HG02763 (cell line): ENCODE measurements around the gene HPN.
"Not testable (repeated sequence)": the region's sequence is repeated elsewhere in the genome, so short reads cannot be mapped to it uniquely, and the experiment has no call there.

Source experiments
- ATAC-seq: cut with Tn5 transposase; IDR thresholded peaks from one replicate; pipeline ENCODE4 v1.9.1; 2021; ENCODE audit warnings: mild to moderate bottlenecking, moderate library complexity; ENCODE audit not compliant: unreplicated experiment

Gene HPN

DNA sequence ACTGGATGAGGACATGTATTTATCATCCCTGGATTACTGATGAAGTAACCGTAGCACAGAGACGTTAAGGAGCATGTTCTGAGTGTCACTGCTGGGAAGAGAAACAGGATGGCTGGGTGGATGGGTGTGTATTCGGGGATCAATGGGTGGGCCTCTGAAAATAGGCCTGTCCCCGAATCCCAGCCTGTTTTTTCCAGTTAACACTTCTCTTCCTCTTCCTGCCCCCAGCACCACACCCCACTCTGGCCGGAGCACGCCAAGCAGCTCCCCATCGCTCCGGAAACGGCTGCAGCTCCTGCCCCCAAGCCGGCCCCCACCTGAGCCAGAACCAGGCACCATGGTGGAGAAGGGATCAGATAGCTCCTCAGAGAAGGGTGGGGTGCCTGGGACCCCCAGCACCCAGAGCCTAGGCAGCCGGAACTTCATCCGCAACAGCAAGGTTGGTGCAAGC, 32.6 kb upstream of the HPN start:
- no peak for ATAC-seq

DNA sequence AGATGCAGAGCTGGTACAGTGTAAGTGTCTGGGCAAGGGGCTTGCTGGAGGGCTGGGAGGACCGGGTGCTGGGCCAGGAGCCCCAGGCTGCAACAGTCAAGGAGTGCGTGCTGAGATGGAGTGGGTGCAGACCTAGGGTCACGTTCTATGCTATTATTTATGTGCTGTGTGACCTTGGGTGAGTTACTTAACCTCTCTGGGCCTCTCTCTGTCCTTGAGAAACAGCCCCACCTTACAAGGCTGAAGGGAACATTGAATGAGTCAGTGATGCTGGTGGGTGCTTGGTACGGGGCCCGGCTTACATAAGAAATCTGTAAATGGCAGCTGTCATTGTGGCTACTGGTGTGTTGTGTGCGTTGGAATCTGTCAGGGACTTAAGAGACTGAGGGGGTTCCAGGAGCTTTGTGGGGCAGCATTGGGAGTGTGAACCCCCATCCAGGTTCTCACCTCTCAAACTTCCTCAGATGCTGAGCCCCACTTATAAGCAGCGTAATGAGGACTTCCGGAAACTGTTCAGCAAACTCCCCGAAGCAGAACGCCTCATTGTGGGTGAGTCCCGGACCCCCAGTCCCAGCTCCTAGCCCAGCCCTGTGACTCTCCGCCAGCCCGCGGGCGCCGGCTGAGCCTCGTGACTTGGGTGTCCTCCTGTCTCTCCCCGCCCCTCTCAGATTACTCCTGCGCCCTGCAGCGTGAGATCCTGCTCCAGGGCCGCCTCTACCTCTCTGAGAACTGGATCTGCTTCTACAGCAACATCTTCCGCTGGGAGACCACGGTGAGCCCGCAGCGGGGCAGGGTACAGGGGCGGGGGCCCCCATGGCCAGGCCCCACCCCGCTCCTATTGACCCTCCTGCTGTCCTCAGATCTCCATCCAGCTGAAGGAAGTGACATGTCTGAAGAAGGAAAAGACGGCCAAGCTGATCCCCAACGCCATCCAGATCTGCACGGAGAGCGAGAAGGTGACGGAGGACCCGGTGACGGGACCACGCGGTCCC, 31.8 kb upstream of the HPN start:
- ATAC-seq: no peak

DNA sequence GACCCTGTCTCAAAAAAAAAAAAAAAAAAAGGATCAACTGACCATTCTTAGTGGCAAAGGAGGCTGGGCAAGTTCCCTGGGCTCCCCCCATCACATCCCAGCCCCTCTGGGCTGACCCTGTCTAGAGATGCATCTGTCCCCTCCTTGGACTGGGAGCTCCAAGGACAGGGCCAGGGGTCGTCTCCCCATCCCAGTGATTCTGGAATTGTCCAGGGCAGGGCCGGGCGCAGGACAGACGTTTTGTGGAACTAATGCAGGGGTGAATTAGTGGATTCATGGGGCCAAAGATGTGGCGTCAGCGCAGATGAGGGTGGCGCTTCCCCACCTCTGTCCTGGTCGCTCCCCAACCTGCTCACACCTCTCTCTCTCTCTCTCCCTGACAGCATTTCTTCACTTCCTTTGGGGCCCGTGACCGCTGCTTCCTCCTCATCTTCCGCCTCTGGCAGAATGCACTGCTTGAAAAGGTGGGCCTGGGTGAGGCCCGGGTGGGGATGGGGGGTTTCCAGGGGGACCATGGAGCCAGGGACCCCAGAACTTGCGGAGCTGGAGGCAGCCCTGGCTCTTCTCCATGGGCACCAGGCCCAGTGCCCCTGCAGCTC, 30.3 kb upstream of the HPN start:
- no peak for ATAC-seq

DNA sequence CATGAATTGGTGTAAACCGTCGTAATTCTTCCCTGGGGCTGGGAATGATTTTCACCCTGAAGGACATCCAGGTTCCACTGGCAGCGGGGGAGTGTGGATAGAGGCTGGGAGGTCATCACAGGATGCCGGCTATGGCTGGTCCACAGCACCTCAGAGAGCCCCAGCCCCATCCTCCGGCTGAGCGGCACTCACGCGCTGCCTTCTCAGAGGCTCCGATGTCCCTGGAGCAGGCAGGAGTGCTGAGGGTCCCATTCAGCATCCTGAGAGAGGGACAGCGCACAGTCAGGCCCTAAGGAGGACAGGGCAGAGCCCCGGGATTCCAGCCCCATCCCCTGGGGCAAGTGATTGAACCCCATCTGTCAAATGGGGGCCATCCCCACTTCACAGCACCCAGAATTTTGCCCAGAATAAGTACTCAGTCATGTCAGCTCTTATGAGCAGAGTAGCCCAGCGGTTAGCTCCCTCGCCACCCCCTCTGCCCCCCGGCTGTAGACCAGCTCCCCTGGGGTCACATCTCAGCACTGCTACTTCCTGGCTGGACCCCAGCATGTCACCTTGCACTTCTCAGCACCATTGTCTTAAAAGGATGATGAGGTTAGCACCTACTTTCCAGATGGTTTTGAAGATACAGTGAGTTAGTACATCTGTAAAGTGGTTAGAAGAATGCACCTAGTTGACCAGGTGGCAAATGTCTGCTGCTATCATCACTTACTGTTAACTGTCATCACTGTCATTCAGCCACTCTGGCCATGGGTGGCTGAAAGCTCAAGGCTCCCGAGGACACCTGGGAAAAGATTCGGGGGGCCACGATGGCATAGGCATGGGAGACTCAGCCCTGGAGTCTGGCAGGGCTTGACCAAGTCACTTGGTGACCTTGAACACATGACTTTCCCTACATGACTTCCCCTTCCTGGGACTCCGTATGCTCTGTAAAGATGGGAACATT, 29.5 kb upstream of the HPN start:
- ATAC-seq: no peak

DNA sequence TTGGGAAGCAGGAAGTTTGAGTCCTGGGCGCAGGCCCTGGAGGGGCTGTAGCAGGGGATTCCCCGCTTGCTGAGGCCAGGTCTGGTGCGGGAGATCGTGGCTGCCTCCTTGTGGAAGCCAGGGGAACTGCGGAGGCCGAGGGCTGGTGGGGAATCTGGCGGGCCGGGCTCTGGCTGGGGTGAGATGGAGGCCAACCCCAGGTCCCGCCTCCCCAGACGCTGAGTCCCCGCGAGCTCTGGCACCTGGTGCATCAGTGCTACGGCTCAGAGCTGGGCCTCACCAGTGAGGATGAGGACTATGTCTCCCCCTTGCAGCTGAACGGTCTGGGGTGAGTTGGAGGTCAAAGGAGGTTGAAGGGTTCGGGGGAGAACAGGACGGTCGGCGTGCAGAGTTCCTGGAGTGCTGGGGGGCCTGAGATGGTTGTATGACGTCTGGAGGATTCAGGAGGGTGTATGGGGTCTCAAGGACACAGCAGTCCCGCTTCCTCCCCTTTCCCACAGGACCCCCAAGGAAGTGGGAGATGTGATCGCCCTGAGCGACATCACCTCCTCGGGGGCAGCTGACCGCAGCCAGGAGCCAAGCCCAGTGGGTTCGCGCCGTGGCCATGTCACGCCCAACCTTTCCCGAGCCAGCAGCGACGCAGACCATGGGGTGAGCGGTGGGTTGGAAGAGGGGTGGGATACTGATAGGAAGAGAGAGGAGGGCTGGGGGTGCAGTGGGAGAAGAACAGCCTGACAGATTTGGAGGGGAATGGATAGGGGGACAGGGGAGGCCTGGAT, 28.3 kb upstream of the HPN start:
- no peak for ATAC-seq

DNA sequence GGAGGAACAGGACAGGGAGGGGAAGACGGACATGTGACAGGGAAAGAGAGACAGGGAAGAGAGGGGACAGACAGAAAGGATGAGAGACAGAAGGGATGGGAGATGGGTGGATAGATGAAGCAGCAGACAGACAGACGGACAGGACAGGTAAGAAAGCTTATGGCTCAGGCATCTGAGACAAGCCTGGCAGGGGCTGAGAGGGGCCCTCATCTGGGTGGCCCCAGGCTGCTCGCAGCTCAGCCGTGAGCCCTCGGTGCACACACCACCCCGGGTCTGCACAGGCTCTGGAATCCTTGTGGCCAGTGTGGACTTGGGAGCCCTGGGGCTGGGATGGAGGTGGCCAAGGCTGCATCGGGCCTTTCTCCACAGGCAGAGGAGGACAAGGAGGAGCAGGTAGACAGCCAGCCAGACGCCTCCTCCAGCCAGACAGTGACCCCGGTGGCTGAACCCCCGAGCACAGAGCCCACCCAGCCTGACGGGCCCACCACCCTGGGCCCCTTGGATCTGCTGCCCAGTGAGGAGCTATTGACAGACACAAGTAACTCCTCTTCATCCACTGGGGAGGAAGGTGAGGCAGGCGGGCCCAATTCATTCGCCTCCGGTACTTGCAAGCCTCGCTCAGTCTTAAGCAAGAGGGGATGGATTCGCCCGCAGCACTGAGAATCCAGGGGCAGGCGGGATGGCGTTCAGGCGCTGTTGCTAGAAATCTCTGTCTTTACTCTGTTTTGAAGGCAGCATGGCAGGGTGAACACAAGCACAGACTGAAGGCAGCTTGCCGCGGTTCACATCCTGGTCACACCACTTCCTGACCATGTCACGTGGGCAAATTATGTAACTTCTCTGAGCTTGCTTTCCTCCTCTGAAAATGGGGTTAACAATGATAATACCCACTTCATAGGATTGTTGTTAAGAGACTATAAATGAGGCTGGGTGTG, 27.4 kb upstream of the HPN start:
- no peak for ATAC-seq

DNA sequence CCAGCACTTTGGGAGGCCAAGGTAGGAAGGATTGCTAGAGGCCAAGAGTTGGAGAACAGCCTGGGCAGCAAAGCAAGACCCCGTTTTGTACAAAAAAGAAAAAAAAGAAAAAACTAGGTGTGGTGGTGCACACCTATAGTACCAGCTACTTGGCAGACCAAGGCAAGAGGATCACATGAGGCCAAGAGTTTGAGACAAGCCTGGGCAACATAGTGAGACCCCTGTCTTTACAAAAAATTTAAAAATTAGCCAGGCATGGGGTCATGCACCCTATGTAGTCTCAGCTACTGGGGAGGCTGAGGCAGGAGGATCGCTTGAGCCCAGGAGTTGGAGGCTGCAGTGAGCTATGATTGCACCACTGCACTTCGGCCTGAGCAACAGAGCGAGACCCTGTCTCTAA, 26.7 kb upstream of the HPN start:
- ATAC-seq: not testable (repeated sequence)

DNA sequence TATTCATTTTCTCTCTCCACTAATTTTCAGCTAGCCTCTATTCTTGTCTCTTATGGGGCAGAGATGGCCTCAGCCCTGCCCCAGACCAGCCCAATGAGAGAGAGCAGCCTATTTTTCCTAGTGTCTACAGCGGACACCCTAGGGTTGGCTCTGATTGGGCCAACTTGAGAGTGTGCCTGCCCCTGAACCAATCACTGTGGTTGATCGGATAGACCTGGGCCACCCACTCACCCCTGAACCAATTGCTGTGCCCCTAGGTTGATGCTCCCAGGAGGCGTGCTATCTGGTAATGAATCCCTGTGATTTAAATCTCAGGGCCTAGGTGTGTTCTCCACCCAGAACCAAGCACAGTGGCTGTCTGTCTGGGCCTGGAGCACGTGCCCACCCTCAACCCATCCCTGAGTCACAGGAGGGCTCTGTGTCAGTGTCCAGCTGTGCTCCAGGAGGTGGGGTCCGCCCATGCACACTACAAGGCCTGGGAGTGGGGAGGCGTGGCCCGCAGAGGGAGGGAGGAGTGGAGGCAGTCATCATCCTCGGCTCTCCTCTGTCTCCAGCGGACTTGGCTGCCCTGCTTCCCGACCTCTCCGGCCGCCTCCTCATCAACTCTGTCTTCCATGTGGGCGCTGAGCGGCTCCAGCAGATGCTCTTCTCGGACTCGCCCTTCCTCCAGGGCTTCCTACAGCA, 26.1 kb upstream of the HPN start:
- ATAC-seq: no peak

DNA sequence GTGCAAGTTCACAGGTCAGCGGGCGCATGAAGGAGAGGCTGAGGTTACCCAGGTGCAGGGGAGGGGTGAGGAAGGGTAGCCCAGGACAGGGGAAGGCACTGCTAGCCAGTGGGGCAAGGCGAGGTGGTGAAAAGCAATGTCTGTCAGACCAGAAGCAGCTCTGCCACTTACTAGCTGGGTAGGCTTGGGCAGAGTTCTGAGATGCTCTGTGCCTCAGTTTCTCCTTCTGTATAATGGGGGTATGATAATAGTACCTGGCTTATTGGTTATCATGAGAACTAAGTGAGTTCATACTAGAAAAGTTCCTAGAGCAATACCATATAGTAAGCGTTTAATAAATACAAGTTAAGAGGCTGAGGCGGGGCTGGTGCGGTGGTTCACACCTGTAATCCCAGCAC, 25.6 kb upstream of the HPN start:
- ATAC-seq: no peak

DNA sequence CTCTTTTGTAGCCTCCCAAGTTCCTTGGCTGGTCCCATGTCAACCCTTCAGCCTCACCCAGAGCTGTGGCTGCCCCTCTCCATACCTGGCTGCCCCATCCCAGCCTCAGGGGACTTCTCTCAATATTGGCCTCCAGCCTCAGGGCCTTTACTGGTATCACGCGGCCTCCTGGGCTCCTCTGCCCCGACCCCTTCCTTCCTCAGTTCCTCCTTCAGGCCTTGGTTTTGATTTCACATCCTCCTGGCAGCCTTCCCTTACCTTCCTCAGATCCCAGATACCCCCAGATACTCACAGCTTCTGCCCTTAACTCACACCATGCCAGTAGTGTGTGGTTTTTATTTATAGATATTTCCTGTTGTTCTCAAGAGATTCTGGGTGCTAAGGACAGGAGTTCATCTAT, 24.0 kb upstream of the HPN start:
- no peak for ATAC-seq

DNA sequence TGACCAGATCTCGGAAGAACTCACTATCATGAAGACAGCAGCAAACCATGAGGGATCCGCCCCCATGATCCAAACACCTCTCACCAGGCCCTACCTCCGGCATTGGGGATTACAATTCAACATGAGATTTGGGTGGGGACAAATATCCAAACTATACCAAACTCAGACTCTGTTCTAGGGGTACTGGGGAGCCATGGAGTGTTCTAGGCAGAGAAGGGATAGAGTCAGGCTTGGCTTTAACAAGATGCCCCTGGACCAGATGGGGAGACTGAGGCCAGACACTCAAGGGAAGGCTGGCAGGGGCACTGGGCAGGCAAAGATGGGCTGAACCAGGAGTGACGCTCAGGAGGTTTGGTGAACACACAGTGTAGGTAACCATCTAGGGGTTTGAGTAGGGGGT, 23.1 kb upstream of the HPN start:
- no peak for ATAC-seq

DNA sequence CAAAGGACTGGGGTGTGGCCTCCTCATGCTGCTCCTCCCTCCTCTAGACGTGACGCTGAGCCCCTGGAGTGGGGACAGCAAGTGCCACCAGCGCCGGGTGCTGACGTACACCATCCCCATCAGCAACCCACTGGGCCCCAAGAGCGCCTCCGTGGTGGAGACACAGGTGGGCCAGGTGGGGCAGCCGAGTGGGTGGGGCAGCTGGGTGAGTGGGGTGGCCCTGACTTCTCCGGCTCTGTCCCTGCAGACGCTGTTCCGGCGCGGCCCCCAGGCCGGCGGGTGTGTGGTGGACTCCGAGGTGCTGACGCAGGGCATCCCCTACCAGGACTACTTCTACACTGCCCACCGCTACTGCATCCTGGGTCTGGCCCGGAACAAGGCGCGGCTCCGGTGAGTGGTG, 22.4 kb upstream of the HPN start:
- ATAC-seq: no peak

DNA sequence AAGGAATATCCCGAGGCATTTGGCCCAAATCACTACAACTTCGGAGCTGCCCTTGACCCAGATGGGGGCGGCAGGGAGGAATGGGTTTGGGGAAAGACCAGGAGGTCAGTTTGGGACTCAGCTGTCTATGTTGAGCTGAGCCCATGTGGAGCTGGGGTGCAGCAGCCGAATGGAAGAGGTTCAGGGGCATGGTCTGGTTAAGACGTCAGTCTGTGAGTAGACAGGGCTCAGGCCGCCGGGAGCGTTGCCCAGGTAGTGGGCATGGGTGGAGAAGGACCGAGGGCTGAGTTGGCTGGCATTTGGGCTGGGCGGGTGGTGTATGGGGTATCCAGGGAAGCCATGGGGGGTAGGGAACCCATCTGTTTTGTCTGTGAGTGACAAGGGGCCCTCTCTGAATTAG, 20.5 kb upstream of the HPN start:
- ATAC-seq: no peak

DNA sequence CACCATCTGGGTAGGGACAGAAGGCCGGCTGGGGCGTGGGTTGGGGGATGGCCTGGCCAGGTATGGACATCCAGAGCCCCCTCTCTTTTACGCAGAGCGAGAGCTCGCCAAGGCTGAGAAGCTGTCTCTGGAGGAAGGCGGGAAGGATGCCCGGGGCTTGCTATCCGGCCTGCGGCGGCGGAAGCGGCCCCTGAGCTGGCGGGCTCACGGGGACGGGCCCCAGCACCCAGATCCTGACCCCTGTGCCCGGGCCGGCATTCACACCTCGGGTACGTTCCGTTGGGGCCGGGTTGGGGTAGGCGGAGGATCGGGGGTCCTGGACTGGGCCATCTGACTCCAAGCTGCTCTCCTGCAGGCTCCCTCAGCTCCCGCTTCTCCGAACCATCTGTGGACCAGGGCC, 19.9 kb upstream of the HPN start:
- ATAC-seq: no peak

DNA sequence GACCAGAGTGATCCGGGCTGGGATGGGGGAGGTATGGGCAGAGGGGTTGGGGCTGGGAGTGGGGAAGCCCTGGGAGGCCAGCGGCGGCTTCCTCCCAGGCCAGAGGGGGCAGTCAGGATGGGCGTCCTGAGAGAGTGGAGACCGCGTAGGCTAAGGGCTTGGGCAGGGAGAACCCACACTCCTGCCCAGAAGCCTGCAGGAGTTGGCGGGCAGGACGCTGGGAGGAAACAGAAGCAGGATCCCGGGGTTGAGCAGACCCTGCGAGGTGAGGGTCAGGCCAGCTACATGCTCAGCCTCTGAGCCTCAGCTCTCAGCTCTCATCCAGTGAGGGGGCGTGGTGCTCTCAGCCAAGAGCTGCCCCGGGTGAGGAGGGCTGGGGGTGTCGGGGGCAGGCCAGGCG, 19.1 kb upstream of the HPN start:
- no peak for ATAC-seq

DNA sequence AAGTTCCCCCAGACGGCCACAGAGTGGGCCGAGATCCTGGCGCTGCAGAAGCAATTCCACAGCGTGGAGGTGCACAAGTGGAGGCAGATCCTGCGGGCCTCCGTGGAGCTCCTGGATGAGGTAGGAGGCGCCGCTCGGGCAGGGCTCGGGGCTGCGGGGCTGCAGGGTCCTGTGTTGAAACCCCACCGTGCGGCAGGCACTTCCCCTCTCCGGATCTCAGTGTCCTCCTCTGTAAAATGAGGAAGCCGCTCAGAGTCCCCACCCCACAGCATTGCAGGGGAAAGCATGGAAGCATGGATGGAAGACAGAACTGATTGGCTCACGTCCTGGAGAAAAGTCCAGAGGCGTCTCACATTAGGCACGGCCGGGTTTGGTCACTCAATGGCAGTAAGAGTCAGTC, 18.1 kb upstream of the HPN start:
- no peak for ATAC-seq

DNA sequence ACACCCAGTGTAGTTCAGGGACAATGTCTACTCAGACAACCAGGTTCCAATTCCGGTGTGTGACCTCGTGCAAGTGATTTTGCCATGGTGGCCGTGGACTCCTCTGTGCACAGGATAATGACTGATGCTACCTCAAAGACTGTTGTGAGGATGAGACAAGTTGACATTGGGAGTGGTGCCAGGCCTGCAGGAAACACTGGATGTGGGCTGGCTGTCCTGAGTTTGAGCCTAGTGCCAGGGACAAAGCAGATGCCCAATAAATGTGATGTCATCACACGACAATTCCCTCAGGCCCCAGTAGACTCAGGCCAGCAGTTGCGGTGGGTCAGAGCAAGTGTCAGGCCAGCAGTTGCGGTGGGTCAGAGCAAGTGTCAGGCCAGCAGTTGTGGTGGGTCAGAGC, 17.4 kb upstream of the HPN start:
- no peak for ATAC-seq

DNA sequence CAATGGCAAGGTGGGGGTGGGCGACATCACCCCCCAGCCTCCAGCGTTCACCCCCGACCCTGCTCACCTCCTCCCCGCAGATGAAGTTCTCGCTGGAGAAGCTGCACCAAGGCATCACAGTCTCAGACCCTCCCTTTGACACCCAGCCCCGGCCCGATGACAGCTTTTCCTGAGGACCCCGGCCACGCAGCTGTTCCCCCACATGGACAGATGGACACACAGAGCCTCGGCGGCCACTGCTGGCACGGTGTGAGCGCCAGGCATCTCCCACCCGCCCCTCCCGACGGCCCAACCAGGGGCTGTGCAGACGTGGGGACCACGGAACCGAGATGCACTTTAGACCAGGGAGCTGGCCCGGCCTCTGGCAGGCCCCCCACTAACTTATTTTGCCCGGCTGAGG, 15.6 kb upstream of the HPN start:
- no peak for ATAC-seq

DNA sequence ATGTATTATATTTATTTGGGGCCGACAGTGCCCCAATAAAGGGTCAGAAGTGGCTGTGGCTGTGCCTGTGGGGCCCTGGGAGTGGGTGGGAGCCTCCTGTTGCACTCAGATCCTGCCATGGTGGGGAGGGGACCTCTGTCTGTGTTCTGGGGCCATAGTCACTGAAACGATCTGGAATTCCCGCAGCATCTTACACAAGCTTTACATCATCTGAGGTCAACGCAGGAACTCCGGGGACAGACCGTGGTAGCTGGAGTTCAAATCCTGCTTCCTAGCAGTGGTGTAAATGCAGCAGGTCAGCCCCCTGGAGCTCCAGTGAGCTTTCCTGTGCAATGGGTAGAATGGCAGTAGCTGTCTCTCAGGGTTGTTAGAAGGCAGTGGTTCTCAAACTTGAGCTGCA, 15.1 kb upstream of the HPN start:
- no peak for ATAC-seq
